B cell (primary cell): Measurements from ENCODE around the gene MEN1.

ENCODE experiments used
- CTCF ChIP-seq: fragments of 200-600 bp; IDR thresholded peaks from one replicate; pipeline ENCODE4 v1.8.0; 2022; ENCODE audit warnings: antibody characterized with exemption, mild to moderate bottlenecking
- EZH2 ChIP-seq: IDR thresholded peaks from 2 replicates; pipeline ENCODE4 v1.6.1; 2012; ENCODE audit warnings: borderline replicate concordance, low read depth, mild to moderate bottlenecking, moderate library complexity, low read length; ENCODE audit not compliant: insufficient read depth, poor library complexity, severe bottlenecking

- TF ChIP-seq CTCF (no peak), EZH2 (no peak)
Measured at GRCh38 chr11:64826062-64826461, 15.7 kb upstream of the MEN1 start.
